Endothelial cell of umbilical vein (primary cell): ENCODE data around the gene LRRC53.

Experiments
- CTCF ChIP-seq, 2 donors: IDR thresholded peaks; 1 replicate in 1 of 2; 2 replicates in 1 of 2; pipeline ENCODE4 v1.5.1; 2011; ENCODE audit warnings: low read length in 2 of 2, mild to moderate bottlenecking in 2 of 2, moderate library complexity in 2 of 2, control low read depth in 1 of 2, inconsistent platforms in 1 of 2, low read depth in 1 of 2; ENCODE audit not compliant: insufficient read depth in 1 of 2; ENCODE audit errors: extremely low read depth in 1 of 2
- EZH2 ChIP-seq: IDR thresholded peaks from 2 replicates; pipeline ENCODE4 v1.6.1; 2012; ENCODE audit warnings: borderline replicate concordance, low read depth, mild to moderate bottlenecking, moderate library complexity, low read length, inconsistent platforms; ENCODE audit not compliant: severe bottlenecking
- FOS ChIP-seq: IDR thresholded peaks from 2 replicates; pipeline ENCODE4 v1.6.1; 2011; ENCODE audit warnings: mild to moderate bottlenecking, low read length, moderate library complexity, borderline replicate concordance; ENCODE audit not compliant: insufficient read depth
- GATA2 ChIP-seq: IDR thresholded peaks from 2 replicates; pipeline ENCODE4 v1.7.0; 2011; ENCODE audit warnings: low read depth, mild to moderate bottlenecking, moderate library complexity, mixed read lengths, low read length; ENCODE audit not compliant: insufficient read length, insufficient read depth
- JUN ChIP-seq: IDR thresholded peaks from 2 replicates; pipeline ENCODE4 v1.6.1; 2011; ENCODE audit warnings: borderline replicate concordance, low read depth; ENCODE audit not compliant: insufficient read length, insufficient read depth
- MAX ChIP-seq: IDR thresholded peaks from 2 replicates; pipeline ENCODE4 v1.6.1; 2011; ENCODE audit not compliant: insufficient read depth, insufficient read length
- MYC ChIP-seq: IDR thresholded peaks from one replicate; pipeline ENCODE4 v1.6.1; 2011; ENCODE audit warnings: mild to moderate bottlenecking, low read depth, low read length
- POLR2A ChIP-seq: IDR thresholded peaks from 2 replicates; pipeline ENCODE4 v1.6.1; 2012; ENCODE audit warnings: low read depth, mild to moderate bottlenecking, control low read depth, low read length
- POLR2AphosphoS5 ChIP-seq: IDR thresholded peaks from 2 replicates; pipeline ENCODE4 v1.6.1; 2012; ENCODE audit warnings: low read depth, mild to moderate bottlenecking, control low read depth, low read length, moderate library complexity; ENCODE audit not compliant: insufficient read depth

- no peak for TF ChIP-seq CTCF (IDR thresholded peaks at IDR 0.05; ENCODE audit: extremely low read depth in 1 of 2, insufficient read depth in 1 of 2, low read depth in 1 of 2, low read length in 2 of 2)
- TF ChIP-seq POLR2A, result no peak
- TF ChIP-seq MAX, result no peak
- TF ChIP-seq POLR2AphosphoS5, result no peak
- TF ChIP-seq EZH2, result no peak
- no peak for TF ChIP-seq GATA2
- no peak for TF ChIP-seq MYC
- no peak for TF ChIP-seq JUN
- TF ChIP-seq FOS, result no peak
Measured at GRCh38 chr1:74434321-74434720, 78.1 kb downstream of the LRRC53 start.
